HG02973 (cell line): ENCODE results near the gene DNAJB12.
A peak's percentile ranks its signal among the peaks of the same experiment; 100 is the strongest.
"Not testable (repeated sequence)": the region's sequence is repeated elsewhere in the genome, so short reads cannot be mapped to it uniquely, and the experiment has no call there.

Experiments
- ATAC-seq: cut with Tn5 transposase; IDR thresholded peaks from one replicate; pipeline ENCODE4 v1.9.1; 2021; ENCODE audit warnings: moderate library complexity; ENCODE audit not compliant: unreplicated experiment

The DNAJB12 gene

DNA sequence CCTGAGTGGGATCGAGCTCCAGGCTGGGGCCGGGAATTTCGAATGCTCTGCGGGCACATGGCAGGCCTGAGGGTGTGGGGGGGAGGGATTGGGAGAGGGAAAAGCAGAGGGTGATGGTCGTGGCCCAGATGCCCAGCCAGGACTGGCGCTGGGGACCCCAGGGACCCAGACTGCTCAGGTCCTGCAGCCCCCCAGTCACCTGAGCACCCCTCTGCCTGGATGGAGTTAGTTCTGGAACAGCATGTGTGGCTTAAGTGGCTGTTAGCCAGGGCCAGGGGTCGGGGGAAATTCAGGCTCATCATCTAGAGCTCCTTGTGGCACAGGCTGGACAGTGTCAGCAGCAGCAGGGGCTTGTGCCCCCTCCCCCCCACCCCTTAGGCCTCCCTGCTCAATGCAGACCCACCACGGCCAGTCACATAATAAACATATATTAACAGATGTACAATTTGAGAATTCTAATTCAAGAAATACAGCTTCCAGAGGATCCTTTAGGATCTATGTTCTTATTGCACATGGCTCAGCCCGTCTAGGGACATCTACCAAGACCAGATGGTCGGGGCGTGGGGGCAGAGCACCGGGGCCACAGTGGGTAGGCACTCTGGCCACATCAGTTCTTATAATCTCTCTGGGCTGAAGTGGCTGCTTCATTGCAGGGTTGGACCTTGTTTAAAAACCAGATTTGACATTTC is 22.2 kb downstream of the DNAJB12 start:
- no peak for ATAC-seq

DNA sequence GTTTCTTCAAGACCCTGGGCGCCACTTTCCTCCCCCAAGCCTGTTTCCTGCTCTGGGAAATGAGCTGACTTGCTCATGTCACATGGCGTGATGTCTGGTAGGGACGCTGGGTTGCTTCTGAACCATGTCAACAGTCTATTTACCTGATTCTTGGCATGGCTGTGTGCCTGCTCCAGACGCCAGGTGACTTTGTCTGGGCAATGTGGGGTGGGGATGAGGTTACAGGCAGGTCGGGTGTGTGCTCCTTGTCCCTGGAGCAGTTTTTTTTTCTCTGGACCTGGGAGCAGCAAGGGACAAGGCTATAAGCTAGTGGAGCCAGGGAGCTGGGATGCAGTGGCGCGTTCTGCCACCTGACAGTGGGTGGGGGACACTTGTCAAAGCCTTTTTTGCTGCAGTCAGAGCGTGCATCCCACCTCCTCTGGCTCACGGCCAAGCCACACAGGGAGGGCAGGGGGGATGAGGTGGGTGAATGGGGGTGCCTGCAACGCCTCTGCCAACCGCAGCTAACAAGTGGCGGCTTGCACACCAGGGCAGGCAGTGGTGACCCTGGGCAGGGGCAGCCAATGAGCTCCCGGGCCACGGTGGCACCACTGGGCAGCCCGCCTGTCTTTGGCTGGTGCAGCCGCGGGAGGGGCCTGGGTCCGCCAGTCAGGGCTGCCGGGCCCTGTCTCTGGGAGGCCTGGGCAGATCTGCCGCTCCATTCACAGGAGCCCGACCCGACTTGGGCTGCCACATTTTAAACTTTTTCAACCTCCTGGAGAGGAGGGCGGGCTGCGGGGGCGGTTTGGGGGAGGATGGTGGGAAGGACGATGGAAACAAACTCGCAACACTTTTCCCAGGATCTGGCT is 22.9 kb downstream of the DNAJB12 start:
- ATAC-seq = no peak

GRCh38 chr10:72330069-72330426 is 24.7 kb downstream of the DNAJB12 start:
- no peak for ATAC-seq

DNA sequence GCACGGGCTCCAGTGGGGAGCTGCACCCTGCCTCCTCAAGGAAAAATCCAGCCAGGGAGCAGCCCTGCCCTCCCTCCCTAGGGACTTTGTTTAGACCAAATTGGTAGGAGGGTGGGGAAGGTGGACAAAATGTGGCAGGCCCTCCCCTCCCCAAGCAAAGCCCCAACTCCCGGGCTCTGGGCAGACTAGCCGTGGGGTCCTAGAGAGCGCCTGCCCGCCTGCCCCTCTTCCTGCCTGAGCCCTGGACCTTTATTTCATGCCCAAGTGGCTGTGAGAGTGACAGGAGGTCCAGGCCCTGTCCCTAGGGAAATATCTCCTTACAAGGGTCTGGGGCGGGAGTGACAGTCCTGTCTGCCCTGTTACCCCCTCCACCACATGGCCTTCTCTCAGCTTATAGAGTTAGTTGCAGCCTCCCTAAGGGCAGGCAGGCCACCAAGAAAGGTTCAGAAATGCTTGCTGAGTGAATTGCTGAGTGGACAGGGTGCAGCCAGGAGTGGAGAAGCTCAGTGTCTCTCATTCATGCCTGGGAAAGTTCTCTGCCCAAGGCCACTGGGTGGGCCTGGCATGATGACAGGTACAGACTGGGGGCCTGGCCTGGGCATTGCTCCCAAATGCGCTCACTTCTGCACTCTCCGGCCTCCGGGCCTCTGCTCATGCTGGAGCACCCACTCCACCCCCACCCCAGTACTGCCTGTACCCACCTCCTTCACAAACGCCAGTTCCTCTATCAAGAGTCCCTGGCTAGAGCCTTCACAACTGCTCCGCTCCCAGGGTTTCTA is 25.2 kb downstream of the DNAJB12 start:
- ATAC-seq = no peak

DNA sequence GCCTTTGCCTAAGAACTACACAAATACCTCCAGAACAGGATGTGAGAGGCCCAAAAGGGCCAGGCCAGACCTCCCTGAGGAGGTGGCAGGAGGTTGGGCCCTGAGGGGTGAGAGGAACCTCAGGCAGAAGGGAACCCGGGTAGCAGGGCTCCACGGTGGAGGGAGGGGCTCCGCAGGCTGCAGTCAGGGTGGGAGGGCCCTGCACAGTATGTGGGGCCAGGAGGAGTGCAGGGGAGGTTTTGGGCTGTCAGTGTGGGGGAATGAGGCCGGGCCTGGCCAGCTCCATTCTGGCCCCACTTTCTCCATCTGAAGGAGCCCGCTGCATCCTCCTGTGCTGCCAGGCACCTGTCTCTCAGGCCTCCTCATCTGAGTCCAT is 25.9 kb downstream of the DNAJB12 start:
- ATAC-seq = no peak

GRCh38 chr10:72328045-72328828 is 26.5 kb downstream of the DNAJB12 start:
- ATAC-seq = no peak

GRCh38 chr10:72326665-72327603 is 27.8 kb downstream of the DNAJB12 start:
- not testable (repeated sequence) for ATAC-seq

DNA sequence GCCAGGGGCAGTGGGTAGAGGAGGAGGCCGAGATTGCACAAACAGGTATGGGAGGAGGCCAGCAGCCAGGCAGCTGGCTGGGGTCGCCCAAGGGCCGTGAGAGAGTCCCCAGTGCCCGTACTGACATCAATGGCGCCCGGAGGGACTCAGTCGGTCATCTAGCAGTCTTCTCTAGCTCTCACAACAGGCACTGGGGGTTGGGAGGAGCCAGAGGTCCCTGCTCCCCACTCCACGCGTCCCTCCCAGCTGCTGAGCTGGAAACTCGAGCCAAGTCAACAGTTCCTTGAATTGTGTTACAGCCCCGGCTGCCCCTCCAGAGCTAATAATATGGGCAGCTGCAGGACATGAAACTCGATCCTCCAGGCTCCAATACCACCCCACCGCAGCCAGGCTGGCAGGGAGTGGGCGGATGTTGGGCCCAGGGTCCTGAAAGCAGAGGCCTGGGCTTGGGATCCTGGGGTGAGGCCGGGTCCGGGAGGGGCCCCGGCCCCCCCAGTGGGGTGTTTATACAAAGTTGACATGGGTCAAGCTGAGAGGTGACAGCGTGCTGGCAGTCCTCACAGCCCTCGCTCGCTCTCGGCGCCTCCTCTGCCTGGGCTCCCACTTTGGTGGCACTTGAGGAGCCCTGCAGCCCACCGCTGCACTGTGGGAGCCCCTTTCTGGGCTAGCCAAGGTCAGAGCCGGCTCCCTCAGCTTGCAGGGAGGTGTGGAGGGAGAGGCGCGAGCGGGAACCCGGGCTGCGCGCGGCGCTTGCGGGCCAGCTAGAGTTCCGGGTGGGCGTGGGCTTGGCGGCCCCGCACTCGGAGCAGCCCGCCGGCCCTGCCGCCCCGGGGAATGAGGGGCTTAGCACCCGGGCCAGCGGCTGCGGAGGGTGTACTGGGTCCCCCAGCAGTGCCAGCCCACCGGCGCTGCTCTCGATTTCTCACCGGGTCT is 29.2 kb downstream of the DNAJB12 start:
- ATAC-seq = not testable (repeated sequence)

DNA sequence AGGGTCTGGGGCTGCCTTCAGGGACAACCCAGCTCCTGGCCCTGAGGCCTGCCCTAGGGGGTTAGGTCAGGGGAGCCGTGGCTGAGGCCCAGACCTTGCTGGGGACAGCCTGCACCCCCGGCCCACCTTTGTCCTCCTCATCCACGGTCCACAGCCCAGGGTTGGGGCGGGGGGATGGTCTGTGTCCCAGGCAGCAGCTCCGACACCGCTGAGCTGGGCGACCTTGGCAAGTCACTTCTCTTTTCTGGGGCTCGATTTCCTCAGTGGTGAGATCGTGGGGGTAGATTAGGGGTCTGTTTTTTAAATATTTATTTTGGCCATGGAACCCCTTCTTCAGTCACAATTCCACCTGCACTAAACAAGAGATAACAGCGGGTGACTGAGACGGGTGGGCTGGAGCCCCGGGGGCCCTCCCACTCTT is 30.9 kb downstream of the DNAJB12 start:
- ATAC-seq = no peak

- ATAC-seq = no peak
Observed at GRCh38 chr10:72323108-72323749, 31.5 kb downstream of the DNAJB12 start.

GRCh38 chr10:72322280-72323058 is 32.2 kb downstream of the DNAJB12 start:
- ATAC-seq = no peak

DNA sequence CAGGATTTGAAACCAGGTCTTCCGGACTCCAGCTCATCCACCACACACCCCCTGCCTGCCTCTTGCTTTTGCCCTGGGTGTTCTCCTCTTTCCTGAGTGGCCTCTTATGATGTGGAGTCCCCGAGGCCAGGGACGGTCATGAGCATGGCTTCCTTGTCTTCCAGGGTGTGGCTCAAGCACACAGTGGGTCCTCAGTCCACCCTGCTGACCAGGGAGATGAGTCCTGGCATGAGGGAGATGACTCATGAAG is 32.8 kb downstream of the DNAJB12 start:
- no peak for ATAC-seq

- ATAC-seq = no peak
Observed at GRCh38 chr10:72321248-72322029, 33.3 kb downstream of the DNAJB12 start.

DNA sequence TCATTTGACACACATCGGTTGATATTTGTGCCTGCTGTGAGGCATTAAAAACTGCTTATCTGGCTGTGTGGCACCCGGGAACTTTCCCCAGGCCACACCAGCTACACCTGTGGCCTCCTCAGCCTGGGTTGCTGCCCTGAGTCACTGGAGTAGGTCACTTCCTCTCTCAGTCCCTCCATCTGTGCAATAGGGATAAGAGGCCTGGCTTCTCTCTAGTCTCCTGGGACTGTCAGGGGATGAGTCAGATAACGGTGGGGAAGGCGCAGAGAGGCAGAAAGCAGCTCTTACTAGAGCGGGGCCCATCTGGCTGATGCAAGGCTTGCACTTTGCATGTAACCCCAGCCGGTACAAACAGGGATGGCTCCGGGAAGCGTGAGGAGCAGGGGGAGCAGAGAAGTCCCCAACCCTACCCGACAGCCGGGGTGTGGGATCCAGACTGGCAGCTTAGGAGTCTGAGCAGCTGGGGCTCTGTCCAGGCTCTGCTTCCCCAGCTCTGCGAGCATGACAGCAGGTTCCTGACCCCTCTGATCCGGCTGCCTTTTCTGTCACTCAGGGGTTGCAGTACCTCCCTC is 34.0 kb downstream of the DNAJB12 start:
- peak; percentile 61 for ATAC-seq

GRCh38 chr10:72319416-72320254 is 35.1 kb downstream of the DNAJB12 start:
- peak; percentile 45 for ATAC-seq
